OCI-LY7 (cell line): Measurements from ENCODE around the gene CBLC. TPM values are rescaled to one million over a fixed set of nuclear protein-coding genes. Genes with fewer than 3 reads are reported as not detected.

Experiments
- BruUV-seq: library from RNA; stranded (reverse); fragments of 400-500 nt; replicated peaks from 2 replicates; lab custom pipeline; 2021; lab: Mats Ljungman, UMichigan
- CTCF ChIA-PET: fragments of 300-600 bp; sonication (Branson Sonifier 250); formaldehyde crosslinking; loops from one replicate; lab custom pipeline; 2022; ENCODE audit warnings: antibody characterized with exemption; ENCODE audit not compliant: unreplicated experiment; lab: Charles Lee
- POLR2A ChIA-PET: fragments of 300-600 bp; sonication (Branson Sonifier 250); formaldehyde crosslinking; loops from one replicate; lab custom pipeline; 2022; ENCODE audit warnings: antibody characterized with exemption; lab: Charles Lee
- DNase-seq: peaks from one replicate; pipeline ENCODE4 v3.0.0-alpha.2; 2015; ENCODE audit warnings: low spot score
- H2AFZ ChIP-seq: fragments of 200-600 bp; sonication (generic), shearing (Covaris generic); 2 replicates; pipeline ENCODE4 v1.6.1; 2014; ENCODE audit warnings: mild to moderate bottlenecking, antibody characterized with exemption, low read length, moderate library complexity
- H3K27ac ChIP-seq: fragments of 200-600 bp; sonication (generic); 2 replicates; pipeline ENCODE4 v1.5.1; 2014; ENCODE audit warnings: mixed run types, low read depth, mild to moderate bottlenecking, moderate library complexity, low read length, inconsistent platforms; ENCODE audit not compliant: poor library complexity, severe bottlenecking
- H3K36me3 ChIP-seq: fragments of 200-600 bp; sonication (generic); 2 replicates; pipeline ENCODE4 v1.6.1; 2014; ENCODE audit warnings: mild to moderate bottlenecking, antibody characterized with exemption, low read length, moderate library complexity, mixed read lengths; ENCODE audit not compliant: insufficient read depth
- H3K4me1 ChIP-seq: fragments of 200-600 bp; sonication (generic); 2 replicates; pipeline ENCODE4 v1.5.1; 2014; ENCODE audit warnings: mild to moderate bottlenecking, low read length; ENCODE audit not compliant: insufficient read depth, poor library complexity, severe bottlenecking
- H3K4me2 ChIP-seq: fragments of 200-600 bp; sonication (generic); 2 replicates; pipeline ENCODE4 v1.6.1; 2014; ENCODE audit warnings: mild to moderate bottlenecking, low read length
- H3K4me3 ChIP-seq: fragments of 200-600 bp; sonication (generic); 2 replicates; pipeline ENCODE4 v1.5.1; 2014; ENCODE audit warnings: mild to moderate bottlenecking, low read depth, low read length; ENCODE audit not compliant: poor library complexity, severe bottlenecking
- H3K79me2 ChIP-seq: fragments of 200-600 bp; sonication (generic); 2 replicates; pipeline ENCODE4 v1.6.1; 2016; ENCODE audit warnings: low read depth, mild to moderate bottlenecking, low read length, moderate library complexity, mixed read lengths; ENCODE audit not compliant: insufficient read depth
- H3K9me2 ChIP-seq: fragments of 200-600 bp; sonication (generic); 2 replicates; pipeline ENCODE4 v1.6.1; 2016; ENCODE audit warnings: mild to moderate bottlenecking, low read length, mixed read lengths; ENCODE audit not compliant: insufficient read depth
- H3K9me3 ChIP-seq: fragments of 200-600 bp; sonication (generic); 2 replicates; pipeline ENCODE4 v1.6.1; 2014; ENCODE audit warnings: mild to moderate bottlenecking, mixed run types, low read length, mixed read lengths
- H4K20me1 ChIP-seq: fragments of 200-600 bp; sonication (generic); 2 replicates; pipeline ENCODE4 v1.6.1; 2014; ENCODE audit warnings: mild to moderate bottlenecking, antibody characterized with exemption, low read length, moderate library complexity, mixed read lengths; ENCODE audit not compliant: insufficient read depth
- EZH2phosphoT487 ChIP-seq: fragments of 200-600 bp; sonication (generic); IDR thresholded peaks from 2 replicates; pipeline ENCODE4 v1.6.1; 2018; ENCODE audit warnings: low read depth, borderline replicate concordance, mild to moderate bottlenecking, mixed run types, antibody characterized with exemption, low read length, moderate library complexity, mixed read lengths
- intact Hi-C: fragments of 100-400 bp; cut with micrococcal nuclease; formaldehyde crosslinking; loops from one replicate; pipeline ENCODE4 v1.10.0; 2022; ENCODE audit not compliant: unreplicated experiment
- total RNA-seq, 2 experiments: library from RNA; depleted of rRNA in 1 of 2; stranded (reverse); fragments of >200 nt in 1 of 2; shearing (Covaris generic) in 1 of 2; gene quantifications; 2 replicates each; pipeline ENCODE4 v1.2.3, GENCODE V29; 2014 to 2022
- TF ChIP-seq, protein P1 (sequence below): fragments of 200-600 bp; sonication (generic); conservative IDR thresholded peaks from 2 replicates; pipeline ENCODE4 v1.5.1; 2014; ENCODE audit warnings: mild to moderate bottlenecking, antibody characterized with exemption, low read length, moderate library complexity, mixed read lengths

Gene CBLC
- total RNA-seq, 2 experiments from 2014 or later = not detected

GRCh38 chr19:44783545-44783944, 5.9 kb downstream of the CBLC start:
- H3K4me3 ChIP-seq = no peak overlapping the region
- H3K27ac ChIP-seq = no peak overlapping the region
- no peaks in the 10 kb centered on the region for H3K9me3 ChIP-seq
- DNase-seq = no peak
- H3K9me2 ChIP-seq = no peaks in the 10 kb centered on the region
- no peaks in the 10 kb centered on the region for H4K20me1 ChIP-seq
- H3K4me1 ChIP-seq = peaks cover 4% of the 10 kb centered on the region
- POLR2A ChIA-PET = no interaction called here
- H3K79me2 ChIP-seq = no peaks in the 10 kb centered on the region
- intact Hi-C loops = no loop called here
- no peak for TF ChIP-seq EZH2phosphoT487
- TF ChIP-seq, protein P1, sequence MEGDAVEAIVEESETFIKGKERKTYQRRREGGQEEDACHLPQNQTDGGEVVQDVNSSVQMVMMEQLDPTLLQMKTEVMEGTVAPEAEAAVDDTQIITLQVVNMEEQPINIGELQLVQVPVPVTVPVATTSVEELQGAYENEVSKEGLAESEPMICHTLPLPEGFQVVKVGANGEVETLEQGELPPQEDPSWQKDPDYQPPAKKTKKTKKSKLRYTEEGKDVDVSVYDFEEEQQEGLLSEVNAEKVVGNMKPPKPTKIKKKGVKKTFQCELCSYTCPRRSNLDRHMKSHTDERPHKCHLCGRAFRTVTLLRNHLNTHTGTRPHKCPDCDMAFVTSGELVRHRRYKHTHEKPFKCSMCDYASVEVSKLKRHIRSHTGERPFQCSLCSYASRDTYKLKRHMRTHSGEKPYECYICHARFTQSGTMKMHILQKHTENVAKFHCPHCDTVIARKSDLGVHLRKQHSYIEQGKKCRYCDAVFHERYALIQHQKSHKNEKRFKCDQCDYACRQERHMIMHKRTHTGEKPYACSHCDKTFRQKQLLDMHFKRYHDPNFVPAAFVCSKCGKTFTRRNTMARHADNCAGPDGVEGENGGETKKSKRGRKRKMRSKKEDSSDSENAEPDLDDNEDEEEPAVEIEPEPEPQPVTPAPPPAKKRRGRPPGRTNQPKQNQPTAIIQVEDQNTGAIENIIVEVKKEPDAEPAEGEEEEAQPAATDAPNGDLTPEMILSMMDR = no peak
- H2AFZ ChIP-seq = no peak overlapping the region
- CTCF ChIA-PET = interaction anchor here (0.6 kb wide), 1 partner anchor 47 kb away, joined by 3 read pairs; no protein-coding TSS in a partner anchor
- no TSS peak for BruUV-seq
- no peaks in the 10 kb centered on the region for H3K36me3 ChIP-seq
- no peak overlapping the region for H3K4me2 ChIP-seq

DNA sequence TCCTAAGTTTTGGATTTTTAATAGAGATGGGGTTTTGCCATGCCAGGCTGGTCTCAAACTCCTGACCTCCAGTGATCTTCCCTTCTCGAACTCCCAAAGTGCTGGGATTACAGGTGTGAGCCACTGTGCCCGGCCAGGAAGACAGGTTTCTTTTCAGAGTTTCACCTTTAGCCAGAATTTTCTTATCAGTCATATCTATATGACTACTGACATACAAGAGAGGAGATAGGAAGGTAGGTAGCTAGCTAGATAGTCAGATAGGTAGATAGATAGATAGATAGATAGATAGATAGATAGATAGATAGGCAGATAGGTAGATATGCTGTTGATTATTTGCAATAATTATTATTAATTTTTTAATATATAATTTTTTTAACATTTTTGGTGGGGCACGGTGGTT, 7.6 kb downstream of the CBLC start:
- Histone ChIP-seq H3K4me1 (peaks cover 4% of the 10 kb centered on the region), H3K4me2 (no peak overlapping the region), H3K27ac (no peak overlapping the region), H3K36me3 (no peaks in the 10 kb centered on the region), H2AFZ (no peak overlapping the region), H3K9me3 (no peaks in the 10 kb centered on the region), H3K79me2 (no peaks in the 10 kb centered on the region), H4K20me1 (no peaks in the 10 kb centered on the region), H3K9me2 (no peaks in the 10 kb centered on the region), H3K4me3 (no peak overlapping the region)
- POLR2A ChIA-PET = no interaction called here
- no peak for DNase-seq
- TF ChIP-seq EZH2phosphoT487 = no peak
- TF ChIP-seq, protein P1 = no peak
- intact Hi-C loops = no loop called here
- no TSS peak for BruUV-seq
- CTCF ChIA-PET = no interaction called here

DNA sequence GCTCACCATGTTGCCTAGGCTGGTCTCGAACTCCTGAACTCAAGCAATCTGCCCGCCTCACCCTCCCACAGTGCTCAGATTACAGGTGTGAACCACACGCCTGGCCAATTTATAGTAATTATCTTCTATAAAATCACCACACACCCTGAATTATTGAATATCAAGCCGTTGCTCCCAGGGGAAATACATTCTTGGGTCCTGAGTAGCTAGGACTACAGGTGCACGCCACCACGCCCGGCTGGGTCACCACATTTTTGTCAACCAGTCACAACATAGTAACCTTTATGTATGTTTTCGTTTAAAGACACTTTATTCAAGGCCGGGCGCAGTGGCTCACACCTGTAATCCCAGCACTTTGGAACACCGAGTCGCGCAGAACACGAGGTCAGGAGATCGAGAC, 8.3 kb downstream of the CBLC start:
- DNase-seq = no peak
- peaks cover 4% of the 10 kb centered on the region for H3K4me1 ChIP-seq
- BruUV-seq = no TSS peak
- H3K9me2 ChIP-seq = no peaks in the 10 kb centered on the region
- intact Hi-C loops = no loop called here
- no peak overlapping the region for H3K4me2 ChIP-seq
- no peak overlapping the region for H2AFZ ChIP-seq
- H3K27ac ChIP-seq = no peak overlapping the region
- CTCF ChIA-PET = no interaction called here
- no peak overlapping the region for H3K4me3 ChIP-seq
- POLR2A ChIA-PET = no interaction called here
- no peak for TF ChIP-seq EZH2phosphoT487
- TF ChIP-seq, protein P1 = no peak
- H3K36me3 ChIP-seq = no peaks in the 10 kb centered on the region
- H3K9me3 ChIP-seq = no peaks in the 10 kb centered on the region
- H3K79me2 ChIP-seq = no peaks in the 10 kb centered on the region
- H4K20me1 ChIP-seq = no peaks in the 10 kb centered on the region
